GM23248 (cell line): ENCODE data around the gene SBF2. TPM values are rescaled to one million over a fixed set of nuclear protein-coding genes. Genes with fewer than 3 reads are reported as not detected.

Experiments
- DNase-seq: peaks from one replicate; pipeline ENCODE4 v3.0.0-alpha.2; 2015
- H2AFZ ChIP-seq: fragments of 200-600 bp; sonication (generic); 2 replicates; pipeline ENCODE4 v1.6.1; 2016; ENCODE audit warnings: antibody characterized with exemption
- H3F3A ChIP-seq: fragments of 200-600 bp; sonication (generic); 2 replicates; pipeline ENCODE4 v1.6.1; 2016; ENCODE audit warnings: mild to moderate bottlenecking, antibody characterized with exemption, mixed run types; ENCODE audit not compliant: insufficient read depth
- H3K27ac ChIP-seq: fragments of 200-600 bp; sonication (generic); 2 replicates; pipeline ENCODE4 v1.5.1; 2016; ENCODE audit warnings: mild to moderate bottlenecking
- H3K27me3 ChIP-seq: fragments of 200-600 bp; sonication (generic); replicated peaks from 2 replicates; pipeline ENCODE4 v1.6.1; 2016; ENCODE audit warnings: mild to moderate bottlenecking; ENCODE audit not compliant: insufficient read depth
- H3K36me3 ChIP-seq: fragments of 200-600 bp; sonication (generic); 2 replicates; pipeline ENCODE4 v1.6.1; 2016; ENCODE audit warnings: low read depth, mild to moderate bottlenecking
- H3K4me1 ChIP-seq: fragments of 200-600 bp; sonication (generic); 2 replicates; pipeline ENCODE4 v1.6.1; 2016; ENCODE audit warnings: mild to moderate bottlenecking; ENCODE audit not compliant: insufficient read depth
- H3K4me2 ChIP-seq: fragments of 200-600 bp; sonication (generic); one replicate; pipeline ENCODE4 v1.6.1; 2016; ENCODE audit warnings: mild to moderate bottlenecking; ENCODE audit not compliant: unreplicated experiment
- H3K4me3 ChIP-seq: fragments of 200-600 bp; sonication (generic); 2 replicates; pipeline ENCODE4 v1.5.1; 2016; ENCODE audit warnings: mild to moderate bottlenecking
- H3K79me2 ChIP-seq: fragments of 200-600 bp; sonication (generic); 2 replicates; pipeline ENCODE4 v1.6.1; 2016; ENCODE audit warnings: mild to moderate bottlenecking; ENCODE audit not compliant: insufficient read depth
- H3K9ac ChIP-seq: fragments of 200-600 bp; sonication (generic); 2 replicates; pipeline ENCODE4 v1.6.1; 2016; ENCODE audit warnings: mild to moderate bottlenecking
- H3K9me2 ChIP-seq: fragments of 200-600 bp; sonication (generic); 2 replicates; pipeline ENCODE4 v1.6.1; 2016; ENCODE audit warnings: mixed run types, mild to moderate bottlenecking, moderate library complexity; ENCODE audit not compliant: insufficient read depth
- H3K9me3 ChIP-seq: fragments of 200-600 bp; sonication (generic); one replicate; pipeline ENCODE4 v1.6.1; 2017; ENCODE audit warnings: low read depth
- H4K20me1 ChIP-seq: fragments of 200-600 bp; sonication (generic); 2 replicates; pipeline ENCODE4 v1.6.0; 2016; ENCODE audit not compliant: insufficient read depth
- EZH2 ChIP-seq: fragments of 200-600 bp; sonication (generic); IDR thresholded peaks from 2 replicates; pipeline ENCODE4 v1.6.1; 2018; ENCODE audit warnings: antibody characterized with exemption, mild to moderate bottlenecking; ENCODE audit not compliant: insufficient read depth, poor library complexity, severe bottlenecking
- EZH2phosphoT487 ChIP-seq: fragments of 200-600 bp; sonication (generic); IDR thresholded peaks from 2 replicates; pipeline ENCODE4 v1.6.1; 2018; ENCODE audit warnings: antibody characterized with exemption, moderate library complexity, mild to moderate bottlenecking, low read depth; ENCODE audit not compliant: insufficient read depth
- WGBS, 2 experiments: methylation state at CpG; one replicate each; pipeline ENCODE4 v1.1.6; 2015 to 2017; ENCODE audit warnings: low lambda C conversion rate in 2 of 2, low coverage in 1 of 2; ENCODE audit errors: missing lambda C conversion rate in 2 of 2; 5-methylcytosine and 5-hydroxymethylcytosine counted together
- in situ Hi-C: fragments of 300-500 bp; cut with MboI; formaldehyde crosslinking; loops from 2 replicates; pipeline ENCODE4 v1.15.0; 2020
- polyA plus RNA-seq: library from polyadenylated mRNA; unstranded; fragments of >200 nt; fragmentation: Nextera tagmentation; extraction: Ambion mirVana; gene quantifications from 2 replicates; pipeline ENCODE4 v1.2.1, GENCODE V29; 2016
- total RNA-seq: library from RNA; depleted of rRNA; stranded (reverse); fragments of >200 nt; shearing (Covaris generic); gene quantifications from 2 replicates; pipeline ENCODE4 v1.2.3, GENCODE V29; 2014

SBF2 gene
- total and polyA plus RNA-seq, 2 experiments from 2014 or later, result 21.9 to 32.7 TPM

DNA sequence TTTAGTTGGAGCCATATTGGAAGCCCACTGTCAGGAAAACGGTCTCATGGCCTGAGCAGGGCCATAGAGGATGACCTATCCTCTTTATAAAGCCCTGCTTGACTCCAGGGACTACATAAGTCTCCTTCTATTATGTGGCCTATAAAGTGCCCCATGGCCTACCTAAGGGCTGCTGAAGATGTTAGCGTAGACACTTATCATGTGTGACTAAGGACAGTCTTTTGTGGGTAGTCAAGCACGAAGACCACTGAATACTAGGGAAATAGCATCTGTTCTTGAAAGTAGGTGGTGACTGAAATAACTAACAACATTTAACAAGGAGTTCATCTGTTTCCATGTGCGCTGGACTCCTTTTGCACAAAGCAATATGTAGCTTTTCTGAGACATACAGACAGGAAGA is 513.1 kb downstream of the SBF2 start:
- no peak for DNase-seq
- 95 to 98% methylated on average over 4 of the region's 4 CpGs for WGBS, 2 experiments
- peaks cover 16% of the 10 kb centered on the region for H3F3A ChIP-seq
- in situ Hi-C loops, result no loop called here
- no peak overlapping the region for H3K4me2 ChIP-seq
- H3K4me3 ChIP-seq, result no peak overlapping the region
- H2AFZ ChIP-seq, result no peak overlapping the region
- H3K9me2 ChIP-seq, result no peaks in the 10 kb centered on the region
- no peaks in the 10 kb centered on the region for H3K27me3 ChIP-seq
- H3K79me2 ChIP-seq, result peaks cover 14% of the 10 kb centered on the region; the same call in 1 of the 2 replicates
- peaks cover 26% of the 10 kb centered on the region for H3K36me3 ChIP-seq
- no peak overlapping the region for H3K27ac ChIP-seq
- H4K20me1 ChIP-seq, result no peaks in the 10 kb centered on the region
- TF ChIP-seq EZH2phosphoT487, result no peak
- TF ChIP-seq EZH2, result no peak
- no peak overlapping the region for H3K9ac ChIP-seq
- peaks cover 20% of the 10 kb centered on the region for H3K4me1 ChIP-seq
- H3K9me3 ChIP-seq, result no peaks in the 10 kb centered on the region

DNA sequence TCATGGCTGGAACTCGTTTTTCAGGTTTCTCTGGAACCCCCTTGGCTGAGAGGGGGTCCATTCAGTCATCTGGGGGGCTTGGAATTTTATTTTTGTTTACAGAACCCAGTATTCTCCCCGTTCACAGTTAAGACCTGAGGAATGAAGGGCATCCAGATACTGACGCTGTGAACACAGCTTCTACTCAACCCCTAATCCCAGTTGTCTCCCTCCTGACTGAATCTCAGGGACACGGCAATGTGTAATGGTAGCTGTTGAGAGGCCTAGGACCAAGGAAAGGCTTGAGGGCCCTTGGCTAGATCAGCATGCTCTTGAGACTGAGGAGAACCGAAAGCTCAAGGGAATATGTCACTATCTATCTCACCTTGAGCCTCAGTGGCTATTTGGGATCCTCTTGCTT is 516.5 kb downstream of the SBF2 start:
- Histone ChIP-seq H3K79me2 (peaks cover 14% of the 10 kb centered on the region; the same call in 1 of the 2 replicates), H3K27ac (no peak overlapping the region), H3K9me3 (no peaks in the 10 kb centered on the region), H3K4me3 (no peak overlapping the region), H3K4me2 (no peak overlapping the region), H3K36me3 (peaks cover 20% of the 10 kb centered on the region), H3K9me2 (no peaks in the 10 kb centered on the region), H4K20me1 (no peaks in the 10 kb centered on the region), H3K27me3 (no peaks in the 10 kb centered on the region), H3K4me1 (peaks cover 31% of the 10 kb centered on the region), H3F3A (peaks cover 34% of the 10 kb centered on the region), H2AFZ (no peak overlapping the region), H3K9ac (no peak overlapping the region)
- WGBS, 2 experiments, result 93 to 94% methylated on average over 5 of the region's 5 CpGs
- in situ Hi-C loops, result no loop called here
- TF ChIP-seq EZH2phosphoT487, result no peak
- TF ChIP-seq EZH2, result no peak
- no peak for DNase-seq

DNA sequence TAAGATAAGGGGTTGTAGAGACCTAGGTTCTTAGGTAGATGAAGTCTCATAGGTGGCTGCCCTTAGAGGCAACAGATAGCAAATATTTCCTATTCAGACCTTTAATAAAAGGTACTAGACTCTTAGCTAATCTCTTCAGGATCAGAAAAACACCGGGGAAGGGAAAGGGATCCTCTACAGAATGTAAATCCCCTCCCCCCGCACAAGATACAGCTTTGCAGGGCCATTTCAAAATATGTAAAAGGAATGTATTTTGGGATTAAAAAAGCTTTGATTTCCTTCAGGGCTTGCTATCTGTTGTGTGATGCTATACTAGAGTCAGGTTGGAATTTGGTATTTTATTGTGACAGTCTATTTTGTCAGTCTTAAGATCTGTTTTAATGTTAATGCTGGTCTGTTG is 517.0 kb downstream of the SBF2 start:
- peaks cover 34% of the 10 kb centered on the region for H3F3A ChIP-seq
- no peak overlapping the region for H3K9ac ChIP-seq
- H3K79me2 ChIP-seq, result peaks cover 14% of the 10 kb centered on the region; the same call in 1 of the 2 replicates
- H3K4me1 ChIP-seq, result peaks cover 31% of the 10 kb centered on the region
- no peak for TF ChIP-seq EZH2phosphoT487
- TF ChIP-seq EZH2, result no peak
- H3K4me2 ChIP-seq, result no peak overlapping the region
- DNase-seq, result no peak
- no peaks in the 10 kb centered on the region for H3K27me3 ChIP-seq
- H3K4me3 ChIP-seq, result no peak overlapping the region
- no peaks in the 10 kb centered on the region for H3K9me3 ChIP-seq
- H4K20me1 ChIP-seq, result no peaks in the 10 kb centered on the region
- WGBS, 2 experiments, result 75 to 78% methylated on average over 2 of the region's 2 CpGs
- H3K9me2 ChIP-seq, result no peaks in the 10 kb centered on the region
- no peak overlapping the region for H3K27ac ChIP-seq
- H2AFZ ChIP-seq, result no peak overlapping the region
- H3K36me3 ChIP-seq, result peaks cover 20% of the 10 kb centered on the region
- in situ Hi-C loops, result no loop called here

DNA sequence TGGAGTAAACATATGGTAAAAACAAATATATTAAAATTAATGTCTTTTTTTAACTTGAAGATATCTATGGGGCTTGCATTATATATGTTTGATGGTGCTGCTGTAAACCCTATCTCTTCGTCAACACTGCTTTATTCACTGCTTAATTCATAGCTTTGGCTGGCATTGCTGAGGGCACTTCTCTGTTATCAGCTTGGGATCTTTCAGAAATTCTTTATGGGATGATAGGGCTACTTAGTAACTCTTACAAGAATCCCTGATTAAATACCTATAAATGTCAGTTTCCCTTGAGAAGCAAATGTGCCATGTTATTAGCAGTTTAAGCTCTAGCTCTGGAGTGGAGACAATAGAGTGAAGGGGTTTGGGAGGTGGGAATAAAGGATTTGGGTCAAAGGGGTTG is 517.8 kb downstream of the SBF2 start:
- no peak overlapping the region for H2AFZ ChIP-seq
- H3K9me3 ChIP-seq, result no peaks in the 10 kb centered on the region
- no peak for DNase-seq
- peak overlapping the region; percentile 37 for H3K4me2 ChIP-seq
- H3K79me2 ChIP-seq, result peaks cover 14% of the 10 kb centered on the region; the same call in 1 of the 2 replicates
- H4K20me1 ChIP-seq, result no peaks in the 10 kb centered on the region
- H3K27ac ChIP-seq, result no peak overlapping the region
- no peaks in the 10 kb centered on the region for H3K9me2 ChIP-seq
- H3K9ac ChIP-seq, result no peak overlapping the region
- in situ Hi-C loops, result no loop called here
- H3K4me3 ChIP-seq, result no peak overlapping the region
- peaks cover 31% of the 10 kb centered on the region for H3K4me1 ChIP-seq
- peaks cover 34% of the 10 kb centered on the region for H3F3A ChIP-seq
- peaks cover 18% of the 10 kb centered on the region for H3K36me3 ChIP-seq
- TF ChIP-seq EZH2phosphoT487 (no peak), EZH2 (no peak)
- no peaks in the 10 kb centered on the region for H3K27me3 ChIP-seq
- WGBS, 2 experiments, result 92 to 100% methylated on average over 1 of the region's 1 CpG

DNA sequence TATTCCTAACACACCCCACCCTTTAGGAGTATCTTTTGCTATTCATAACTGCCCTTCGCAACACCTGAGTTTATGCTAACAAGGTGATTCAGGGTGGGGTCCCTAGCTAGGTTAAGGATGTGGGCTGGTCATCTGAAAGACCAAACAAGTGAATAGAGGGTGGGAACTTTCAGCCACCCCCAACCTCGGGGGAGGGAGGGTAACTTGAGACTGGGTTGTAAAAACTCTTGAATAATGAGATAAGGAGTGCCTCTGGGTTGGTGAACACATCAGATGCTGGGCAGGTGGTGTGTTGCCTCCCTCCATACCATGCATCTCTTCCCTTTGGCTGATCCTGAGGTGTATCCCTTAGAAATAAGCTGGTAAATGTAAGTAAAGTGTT is 518.6 kb downstream of the SBF2 start:
- 62 to 78% methylated on average over 2 of the region's 2 CpGs for WGBS, 2 experiments

More for the DNA sequence above, 518.6 kb downstream of the SBF2 start:
- no peak for DNase-seq
- TF ChIP-seq EZH2phosphoT487, result no peak
- TF ChIP-seq EZH2, result no peak
- H4K20me1 ChIP-seq, result no peaks in the 10 kb centered on the region
- peaks cover 11% of the 10 kb centered on the region; the same call in 1 of the 2 replicates for H3K36me3 ChIP-seq
- H3K4me2 ChIP-seq, result peak overlapping the region; percentile 50
- no peaks in the 10 kb centered on the region for H3K9me3 ChIP-seq
- peak overlapping the region; percentile 53 for H3K27ac ChIP-seq
- no peak overlapping the region for H3K4me3 ChIP-seq
- in situ Hi-C loops, result no loop called here
- H3K79me2 ChIP-seq, result peaks cover 14% of the 10 kb centered on the region; the same call in 1 of the 2 replicates
- H3K9me2 ChIP-seq, result no peaks in the 10 kb centered on the region
- no peak overlapping the region for H2AFZ ChIP-seq
- H3K4me1 ChIP-seq, result peaks cover 31% of the 10 kb centered on the region
- no peak overlapping the region for H3K9ac ChIP-seq
- H3K27me3 ChIP-seq, result no peaks in the 10 kb centered on the region
- H3F3A ChIP-seq, result peaks cover 34% of the 10 kb centered on the region
